Hematopoietic multipotent progenitor cell treated with erythropoietin and hydrocortisone succinate and interleukin-3 and kit ligand, for 8 days (in vitro differentiated cells): ENCODE data around the gene CRYBG1.
"Not testable (repeated sequence)": the region's sequence is repeated elsewhere in the genome, so short reads cannot be mapped to it uniquely, and the experiment has no call there.

Source experiments
- DNase-seq: peaks from one replicate; pipeline ENCODE4 v3.0.0-alpha.2; 2015

CRYBG1 gene

GRCh38 chr6:106528521-106528920, 168.0 kb downstream of the CRYBG1 start:
- DNase-seq, result no peak

GRCh38 chr6:106529438-106529837, 168.9 kb downstream of the CRYBG1 start:
- no peak for DNase-seq

GRCh38 chr6:106530026-106530425, 169.5 kb downstream of the CRYBG1 start:
- no peak for DNase-seq

GRCh38 chr6:106530502-106530901, 170.0 kb downstream of the CRYBG1 start:
- DNase-seq, result no peak

GRCh38 chr6:106533054-106533453, 172.5 kb downstream of the CRYBG1 start:
- DNase-seq, result no peak

- no peak for DNase-seq
Observed at GRCh38 chr6:106534004-106534403, 173.5 kb downstream of the CRYBG1 start.

- no peak for DNase-seq
Observed at GRCh38 chr6:106534564-106534982, 174.1 kb downstream of the CRYBG1 start.

GRCh38 chr6:106535012-106535411, 174.5 kb downstream of the CRYBG1 start:
- no peak for DNase-seq

GRCh38 chr6:106536357-106536756, 175.8 kb downstream of the CRYBG1 start:
- DNase-seq, result no peak

- no peak for DNase-seq
Observed at GRCh38 chr6:106536851-106537250, 176.3 kb downstream of the CRYBG1 start.

GRCh38 chr6:106537662-106538061, 177.1 kb downstream of the CRYBG1 start:
- no peak for DNase-seq

GRCh38 chr6:106538145-106538544, 177.6 kb downstream of the CRYBG1 start:
- DNase-seq, result peak; percentile 21

- no peak for DNase-seq
Observed at GRCh38 chr6:106539936-106540335, 179.4 kb downstream of the CRYBG1 start.

- DNase-seq, result no peak
Observed at GRCh38 chr6:106540432-106540831, 179.9 kb downstream of the CRYBG1 start.

- no peak for DNase-seq
Observed at GRCh38 chr6:106540907-106541306, 180.4 kb downstream of the CRYBG1 start.

- DNase-seq, result no peak
Observed at GRCh38 chr6:106546261-106546690, 185.8 kb downstream of the CRYBG1 start.

GRCh38 chr6:106546691-106547414, 186.3 kb downstream of the CRYBG1 start:
- no peak for DNase-seq

- no peak for DNase-seq
Observed at GRCh38 chr6:106547601-106548453, 187.3 kb downstream of the CRYBG1 start.

- DNase-seq, result not testable (repeated sequence)
Observed at GRCh38 chr6:106548926-106549455, 188.5 kb downstream of the CRYBG1 start.

GRCh38 chr6:106549521-106549920, 189.0 kb downstream of the CRYBG1 start:
- DNase-seq, result no peak

- DNase-seq, result no peak
Observed at GRCh38 chr6:106551155-106551554, 190.6 kb downstream of the CRYBG1 start.

- no peak for DNase-seq
Observed at GRCh38 chr6:106553440-106553839, 192.9 kb downstream of the CRYBG1 start.

- DNase-seq, result no peak
Observed at GRCh38 chr6:106555767-106556166, 195.2 kb downstream of the CRYBG1 start.
